Skeletal muscle tissue (tissue), 4 donors: ENCODE data around the gene CDK6. TPM values are rescaled to one million over a fixed set of nuclear protein-coding genes. Genes with fewer than 3 reads are reported as not detected.

Source experiments
- H3K27ac ChIP-seq: one replicate; pipeline ENCODE4 v1.7.0; 2013; ENCODE audit warnings: mild to moderate bottlenecking, low read depth, low read length, inconsistent platforms
- H3K27me3 ChIP-seq, 3 donors: one replicate each; pipeline ENCODE4 v1.7.0; 2013; ENCODE audit warnings: low read length in 3 of 3; ENCODE audit not compliant: control insufficient read depth in 3 of 3, insufficient read depth in 3 of 3
- H3K36me3 ChIP-seq, 3 donors: one replicate each; pipeline ENCODE4 v1.7.0; 2013; ENCODE audit warnings: low read length in 3 of 3; ENCODE audit not compliant: control insufficient read depth in 3 of 3, insufficient read depth in 3 of 3
- H3K4me1 ChIP-seq, 3 donors: one replicate each; pipeline ENCODE4 v1.7.0; 2013; ENCODE audit warnings: low read length in 3 of 3, mild to moderate bottlenecking in 3 of 3; ENCODE audit not compliant: control insufficient read depth in 3 of 3, insufficient read depth in 3 of 3
- H3K4me3 ChIP-seq, 3 donors: one replicate each; pipeline ENCODE4 v1.7.0; 2013; ENCODE audit warnings: low read length in 3 of 3
- H3K9ac ChIP-seq, 3 donors: one replicate each; pipeline ENCODE4 v1.7.0; 2013; ENCODE audit warnings: low read length in 3 of 3, mild to moderate bottlenecking in 3 of 3, moderate library complexity in 2 of 3, low read depth in 1 of 3
- H3K9me3 ChIP-seq, 3 donors: one replicate each; pipeline ENCODE4 v1.7.0; 2013; ENCODE audit warnings: low read length in 3 of 3; ENCODE audit not compliant: control insufficient read depth in 3 of 3
- total RNA-seq: library from RNA; depleted of rRNA; stranded (reverse); fragments of >200 nt; gene quantifications from one replicate; pipeline ENCODE4 v1.2.3, GENCODE V29; 2014
- donor health status: Osteomylitis.

Gene CDK6
- total RNA-seq, 1 donor from 2014 or later: 72.5 TPM

DNA sequence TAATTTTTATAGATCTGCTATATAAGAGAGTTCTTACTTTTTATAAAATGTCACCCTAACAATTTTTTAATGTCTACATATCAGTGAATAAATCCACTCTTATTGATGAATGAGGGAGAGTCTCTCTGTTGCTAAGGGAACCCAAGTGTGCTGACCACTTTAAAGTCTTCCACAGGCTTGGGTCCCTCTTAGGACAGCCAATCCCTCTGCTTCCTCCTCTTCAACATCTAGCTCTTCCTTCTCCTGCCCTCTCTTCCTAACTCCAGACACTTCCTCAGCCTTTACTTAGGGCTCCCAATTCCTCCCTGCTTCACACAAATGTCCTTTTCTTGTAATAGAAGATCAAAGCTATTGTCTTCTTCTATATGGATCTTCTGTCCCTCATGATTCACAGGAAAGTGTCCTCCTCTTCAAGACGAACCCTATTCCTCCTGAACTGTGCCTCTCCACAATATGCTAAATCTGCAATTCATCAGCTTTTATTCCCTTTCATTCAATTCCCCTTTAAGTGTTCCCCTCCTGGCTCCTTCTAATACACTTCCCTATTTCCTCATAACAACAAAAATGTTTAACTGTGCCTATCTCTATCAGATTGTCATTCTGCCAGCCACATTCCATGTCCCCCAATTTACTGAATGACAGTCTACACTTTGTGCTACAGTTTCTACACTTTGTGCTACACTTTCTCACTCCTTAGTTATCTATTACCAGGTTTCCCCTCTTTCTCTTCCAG is 37.7 kb downstream of the CDK6 start:
- no peaks in the 10 kb centered on the region for H3K4me1 ChIP-seq
- H3K36me3 ChIP-seq: no peaks in the 10 kb centered on the region
- H3K27ac ChIP-seq: no peak overlapping the region
- no peak overlapping the region for H3K9ac ChIP-seq
- H3K4me3 ChIP-seq: no peak overlapping the region
- H3K9me3 ChIP-seq: no peaks in the 10 kb centered on the region
- H3K27me3 ChIP-seq: no peaks in the 10 kb centered on the region

DNA sequence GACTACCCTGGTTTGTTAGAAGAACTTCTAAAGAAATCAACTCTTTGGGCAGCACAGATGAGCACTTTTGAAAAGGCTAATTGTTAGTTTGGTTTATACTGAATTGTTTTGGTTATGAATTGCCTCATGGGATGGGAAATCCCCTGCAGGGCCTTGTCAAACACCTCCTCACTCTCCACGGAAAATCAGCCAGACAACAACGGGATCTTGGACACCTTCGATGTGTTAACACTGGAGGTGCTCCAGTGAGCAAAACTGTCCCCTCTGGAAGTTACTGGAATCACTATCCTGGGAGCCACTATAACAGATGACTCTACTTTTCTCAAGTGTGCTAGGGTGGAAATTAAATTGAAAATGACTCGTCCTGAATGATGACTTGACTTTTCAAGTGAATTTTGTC is 38.7 kb downstream of the CDK6 start:
- Histone ChIP-seq H3K9me3 (no peaks in the 10 kb centered on the region), H3K27me3 (no peaks in the 10 kb centered on the region), H3K36me3 (no peaks in the 10 kb centered on the region), H3K27ac (no peak overlapping the region), H3K4me3 (no peak overlapping the region), H3K4me1 (no peaks in the 10 kb centered on the region), H3K9ac (no peak overlapping the region)

DNA sequence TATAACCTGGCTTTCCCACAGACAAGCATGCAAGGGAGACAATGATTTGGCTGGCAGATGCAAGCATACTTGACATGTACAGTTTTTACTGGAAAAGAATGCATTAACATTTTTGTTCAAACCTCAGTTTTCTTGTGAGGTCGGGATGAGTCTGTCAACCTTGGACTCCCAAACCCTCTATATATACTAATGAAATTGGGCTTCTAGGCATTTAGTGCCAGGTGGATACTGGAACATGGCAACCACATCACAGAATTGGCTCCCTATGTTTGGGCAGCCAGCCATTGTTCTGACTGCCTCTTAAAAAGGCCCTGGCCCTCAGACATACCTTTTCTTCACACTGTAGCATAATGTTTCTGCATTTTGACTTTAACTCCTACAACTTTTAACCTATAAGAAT is 39.1 kb downstream of the CDK6 start:
- Histone ChIP-seq H3K4me1 (no peaks in the 10 kb centered on the region), H3K4me3 (no peak overlapping the region), H3K9ac (no peak overlapping the region), H3K27me3 (no peaks in the 10 kb centered on the region), H3K9me3 (no peaks in the 10 kb centered on the region), H3K36me3 (no peaks in the 10 kb centered on the region), H3K27ac (no peak overlapping the region)

- H3K36me3 ChIP-seq: no peaks in the 10 kb centered on the region
- H3K4me3 ChIP-seq: no peak overlapping the region
- no peak overlapping the region for H3K9ac ChIP-seq
- H3K9me3 ChIP-seq: no peaks in the 10 kb centered on the region
- no peaks in the 10 kb centered on the region for H3K4me1 ChIP-seq
- no peaks in the 10 kb centered on the region for H3K27me3 ChIP-seq
- no peak overlapping the region for H3K27ac ChIP-seq
These were observed 41.5 kb downstream of the CDK6 start for GRCh38 chr7:92794831-92795230.

- Histone ChIP-seq H3K36me3 (no peaks in the 10 kb centered on the region), H3K4me1 (no peaks in the 10 kb centered on the region), H3K9ac (no peak overlapping the region), H3K27me3 (no peaks in the 10 kb centered on the region), H3K9me3 (no peaks in the 10 kb centered on the region), H3K4me3 (no peak overlapping the region), H3K27ac (no peak overlapping the region)
These were observed 42.0 kb downstream of the CDK6 start for GRCh38 chr7:92794391-92794790.

DNA sequence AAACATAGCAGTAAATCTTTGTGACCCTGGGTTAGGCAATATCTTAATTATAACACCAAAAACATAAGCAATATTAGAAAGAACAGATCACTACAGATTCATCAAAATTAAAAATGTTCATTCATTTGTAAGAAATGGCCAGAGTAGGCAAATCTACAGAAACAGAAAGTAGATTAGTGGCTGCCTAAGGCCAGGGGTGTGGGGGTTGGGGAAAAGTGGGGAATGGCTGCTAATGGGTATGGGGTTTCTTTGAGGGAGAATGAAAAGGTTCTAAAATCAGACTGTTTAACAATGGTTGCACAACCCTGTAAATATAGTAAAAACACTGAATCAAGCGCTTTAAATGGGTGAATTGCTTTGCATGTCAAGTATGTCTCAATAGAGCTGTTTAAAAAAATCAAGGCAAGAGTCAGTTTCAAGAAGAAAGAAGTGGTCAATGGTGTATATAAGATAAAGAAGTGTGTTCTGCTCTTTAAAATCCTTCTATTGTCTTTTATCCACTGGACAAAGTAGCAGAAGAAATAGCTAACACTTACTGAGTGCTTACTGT is 42.6 kb downstream of the CDK6 start:
- no peaks in the 10 kb centered on the region for H3K4me1 ChIP-seq
- no peaks in the 10 kb centered on the region for H3K27me3 ChIP-seq
- no peak overlapping the region for H3K4me3 ChIP-seq
- H3K27ac ChIP-seq: no peak overlapping the region
- H3K9ac ChIP-seq: no peak overlapping the region
- no peaks in the 10 kb centered on the region for H3K36me3 ChIP-seq
- no peaks in the 10 kb centered on the region for H3K9me3 ChIP-seq

GRCh38 chr7:92790992-92791391 is 45.4 kb downstream of the CDK6 start:
- Histone ChIP-seq H3K27ac (no peak overlapping the region), H3K9me3 (no peaks in the 10 kb centered on the region), H3K9ac (no peak overlapping the region), H3K4me1 (no peaks in the 10 kb centered on the region), H3K36me3 (no peaks in the 10 kb centered on the region), H3K27me3 (no peaks in the 10 kb centered on the region), H3K4me3 (no peak overlapping the region)

- Histone ChIP-seq H3K4me3 (no peak overlapping the region), H3K9me3 (no peaks in the 10 kb centered on the region), H3K27me3 (no peaks in the 10 kb centered on the region), H3K36me3 (no peaks in the 10 kb centered on the region), H3K27ac (no peak overlapping the region), H3K4me1 (no peaks in the 10 kb centered on the region), H3K9ac (no peak overlapping the region)
These were observed 47.7 kb downstream of the CDK6 start for GRCh38 chr7:92788559-92789183.

DNA sequence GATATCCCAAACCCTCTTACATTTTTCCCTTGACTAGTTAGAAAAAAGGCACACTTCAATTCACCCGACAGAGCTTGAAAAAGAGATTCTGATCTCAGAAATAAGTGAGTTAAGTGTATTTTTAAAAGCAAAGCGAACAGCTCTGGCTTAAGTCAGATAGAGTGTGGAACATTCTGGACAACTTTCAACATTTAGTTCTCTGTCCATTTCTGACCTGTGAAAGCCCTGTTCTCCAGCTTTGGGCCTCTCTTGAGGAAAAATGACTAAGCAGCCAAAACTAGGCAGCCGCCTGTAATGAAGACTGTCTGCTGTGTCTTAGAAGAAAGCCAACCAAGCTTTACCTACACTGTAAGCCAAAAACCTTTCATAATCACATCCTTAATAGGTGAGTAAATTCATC is 50.5 kb downstream of the CDK6 start:
- no peaks in the 10 kb centered on the region for H3K27me3 ChIP-seq
- H3K9ac ChIP-seq: no peak overlapping the region
- H3K9me3 ChIP-seq: no peaks in the 10 kb centered on the region
- H3K27ac ChIP-seq: no peak overlapping the region
- no peak overlapping the region for H3K4me3 ChIP-seq
- no peaks in the 10 kb centered on the region for H3K36me3 ChIP-seq
- peaks cover 3 to 6% (median 3%) of the 10 kb centered on the region in 3 donors for H3K4me1 ChIP-seq

DNA sequence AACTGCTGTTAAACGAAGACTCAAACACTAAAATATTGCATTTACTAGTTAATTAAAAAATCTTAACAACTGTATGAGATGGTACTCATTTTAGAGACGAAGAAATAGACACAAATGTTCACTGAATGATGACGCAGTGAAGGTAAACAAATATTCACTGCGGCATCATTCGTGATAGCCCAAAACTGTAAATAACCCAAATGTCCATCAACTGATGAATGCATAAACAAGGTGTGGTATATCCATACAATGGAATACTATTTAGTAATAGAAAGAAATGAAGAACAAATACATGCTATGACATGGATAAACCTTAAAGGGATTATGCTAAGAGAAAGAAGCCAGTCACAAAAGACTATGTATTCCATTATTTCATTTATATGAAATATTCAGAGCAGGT is 51.4 kb downstream of the CDK6 start:
- no peaks in the 10 kb centered on the region for H3K9me3 ChIP-seq
- H3K27me3 ChIP-seq: no peaks in the 10 kb centered on the region
- peaks cover 3 to 6% (median 3%) of the 10 kb centered on the region in 3 donors for H3K4me1 ChIP-seq
- H3K4me3 ChIP-seq: no peak overlapping the region
- no peak overlapping the region for H3K9ac ChIP-seq
- H3K36me3 ChIP-seq: no peaks in the 10 kb centered on the region
- H3K27ac ChIP-seq: no peak overlapping the region
